SIG-M5 treated with dmso at 0.1 percent for 504 hours (cell line): Measurements from ENCODE around the gene CASZ1.

Source experiments
- DNase-seq: peaks from one replicate; lab custom pipeline; 2025; ENCODE audit not compliant: unreplicated experiment; lab: John Stamatoyannopoulos, UW

Gene CASZ1

DNA sequence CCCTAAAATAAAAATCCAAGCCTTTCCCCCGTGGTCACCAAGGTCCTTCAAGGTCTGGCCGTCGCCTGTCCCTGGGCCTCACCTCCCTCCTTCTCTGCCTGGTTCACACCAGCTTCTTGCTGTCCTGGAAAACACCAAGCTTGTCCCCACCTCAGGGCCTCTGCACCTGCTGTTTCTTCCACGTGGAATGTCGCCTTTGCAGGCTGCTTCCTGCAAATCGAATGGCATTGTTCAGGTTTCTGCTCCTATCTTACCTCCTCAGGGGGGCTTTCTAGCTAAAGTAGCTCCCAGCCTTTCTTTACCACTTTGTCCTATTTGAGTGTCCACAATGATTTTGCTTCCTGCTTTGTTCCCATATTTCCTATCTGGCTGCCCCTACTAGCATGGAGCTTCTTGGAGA, 3.3 kb upstream of the CASZ1 start:
- DNase-seq = no peak

DNA sequence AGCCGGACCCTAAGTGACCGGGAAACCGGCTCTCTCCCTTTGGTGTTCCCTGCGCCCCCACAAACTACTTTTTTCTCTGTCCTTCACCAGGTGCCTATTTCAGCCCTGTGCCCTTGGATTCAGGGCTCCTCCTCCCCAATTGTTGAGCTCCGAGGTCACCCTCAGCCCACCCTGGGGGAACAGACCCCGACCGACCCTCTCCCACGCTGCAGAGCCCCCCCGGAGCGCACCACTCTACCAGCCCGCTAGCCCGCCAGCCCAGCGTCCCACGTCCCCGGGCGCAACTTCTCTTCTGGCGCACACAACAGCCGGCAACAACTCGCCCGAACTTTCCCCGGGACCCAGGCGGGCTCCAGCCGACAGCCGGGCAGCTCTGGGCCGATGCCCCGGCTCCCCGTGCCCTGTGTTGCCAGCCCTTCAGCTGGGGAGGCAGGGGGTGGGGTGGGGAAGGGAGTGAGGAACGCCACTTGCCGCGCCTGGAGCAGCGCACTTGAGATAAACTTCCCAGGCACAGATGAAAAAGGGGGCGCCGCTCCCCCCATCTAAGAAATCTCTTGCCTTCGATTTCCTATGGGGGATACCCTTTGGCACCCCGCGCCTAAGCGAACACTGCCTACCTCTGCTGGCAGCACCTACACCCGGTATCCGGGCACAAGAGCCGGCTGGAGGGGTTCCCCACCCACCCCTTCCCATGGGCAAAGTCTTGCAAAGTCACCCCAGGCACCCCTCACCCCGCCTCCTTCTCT, 997 bp downstream of the CASZ1 start:
- no peak for DNase-seq

DNA sequence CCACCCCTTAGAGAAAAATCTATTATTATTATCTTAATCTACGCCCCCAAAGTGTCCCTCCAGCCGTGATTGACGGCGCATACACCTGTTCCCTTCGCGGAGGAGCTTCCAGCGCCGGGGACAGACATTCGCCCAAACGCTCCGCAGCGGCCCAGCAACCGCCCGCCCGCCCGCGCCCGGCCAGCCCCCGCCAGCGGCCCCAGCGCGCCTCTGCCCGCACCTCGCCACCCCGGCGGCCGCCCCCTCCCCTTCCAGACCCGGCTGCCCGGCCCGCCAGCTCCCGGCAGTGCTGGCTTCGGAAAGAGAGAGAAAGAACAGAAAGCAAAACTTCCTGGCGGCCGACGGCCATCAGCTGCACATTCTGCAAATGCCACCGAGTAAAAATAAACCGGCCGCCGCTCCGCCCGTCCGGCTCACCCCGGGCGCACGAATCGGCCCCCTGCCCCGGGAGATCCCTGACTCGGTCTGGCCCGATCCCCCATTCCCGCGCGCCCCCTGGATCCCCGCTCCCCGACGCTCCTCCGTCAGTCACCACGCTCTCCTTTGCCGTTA, 1.6 kb downstream of the CASZ1 start:
- no peak for DNase-seq

DNA sequence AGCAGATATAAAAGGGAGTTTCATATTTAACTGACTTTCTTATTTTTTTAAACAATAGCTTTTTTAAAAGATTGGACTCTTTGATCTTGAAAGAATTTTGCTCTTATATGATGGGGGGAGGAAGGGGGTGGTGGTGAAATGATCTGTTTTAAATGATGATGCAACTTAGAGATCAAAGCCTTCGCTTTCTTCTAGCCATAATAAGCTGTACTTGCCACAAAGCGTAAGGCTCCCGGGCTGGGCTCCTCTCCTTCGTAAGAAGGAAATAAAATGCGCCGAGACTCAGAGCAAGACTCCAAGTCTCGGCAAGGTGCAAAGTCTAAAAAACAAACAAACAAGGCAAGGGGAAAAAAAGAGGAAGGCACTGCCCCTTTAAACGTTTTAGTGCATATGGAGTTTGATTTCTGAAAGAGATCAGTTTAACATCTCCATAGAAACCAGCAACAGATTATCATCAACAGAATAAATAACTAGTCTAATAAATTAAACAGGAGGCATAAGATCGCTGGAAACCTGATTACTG, 3.3 kb downstream of the CASZ1 start:
- peak; percentile 27 for DNase-seq

DNA sequence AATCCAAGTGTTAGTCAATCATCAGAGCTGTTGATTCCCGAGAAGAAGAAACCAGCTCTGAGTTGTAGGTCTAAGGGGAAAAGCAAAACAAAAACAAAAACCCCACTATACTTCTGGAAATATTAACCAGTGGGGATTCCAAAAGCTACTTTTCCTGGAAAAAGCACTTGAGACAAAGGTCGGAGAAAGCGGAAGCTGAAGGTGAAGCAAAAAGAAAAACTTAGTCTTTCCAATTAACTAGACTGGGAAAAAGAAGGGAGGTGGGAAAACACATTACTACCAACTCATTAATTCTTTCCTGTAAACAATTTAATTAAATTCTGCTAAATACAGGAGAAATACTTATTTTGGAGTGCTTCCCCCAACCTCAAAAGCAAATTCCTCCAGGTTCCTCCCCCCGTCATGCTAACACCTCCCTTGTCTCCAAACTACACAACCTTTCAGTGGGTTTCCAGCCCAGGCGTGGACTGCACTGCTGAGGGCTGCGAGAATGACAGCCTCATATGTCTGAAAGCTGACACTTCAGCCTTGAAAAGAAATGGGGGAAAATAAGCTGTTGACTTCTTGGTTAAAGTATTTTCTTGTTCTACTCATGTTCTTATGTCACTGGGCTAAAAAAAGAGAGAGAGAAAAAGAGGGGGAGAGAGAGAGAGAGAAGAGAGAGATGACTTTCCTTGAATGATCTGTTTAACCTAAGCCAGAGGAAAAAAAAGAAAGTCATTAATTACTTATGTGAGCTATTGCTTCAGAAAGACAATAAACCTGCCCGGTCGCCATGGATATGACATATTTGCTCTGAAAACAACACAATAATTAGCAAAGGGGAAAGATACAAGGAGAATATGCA, 5.1 kb downstream of the CASZ1 start:
- DNase-seq = no peak

DNA sequence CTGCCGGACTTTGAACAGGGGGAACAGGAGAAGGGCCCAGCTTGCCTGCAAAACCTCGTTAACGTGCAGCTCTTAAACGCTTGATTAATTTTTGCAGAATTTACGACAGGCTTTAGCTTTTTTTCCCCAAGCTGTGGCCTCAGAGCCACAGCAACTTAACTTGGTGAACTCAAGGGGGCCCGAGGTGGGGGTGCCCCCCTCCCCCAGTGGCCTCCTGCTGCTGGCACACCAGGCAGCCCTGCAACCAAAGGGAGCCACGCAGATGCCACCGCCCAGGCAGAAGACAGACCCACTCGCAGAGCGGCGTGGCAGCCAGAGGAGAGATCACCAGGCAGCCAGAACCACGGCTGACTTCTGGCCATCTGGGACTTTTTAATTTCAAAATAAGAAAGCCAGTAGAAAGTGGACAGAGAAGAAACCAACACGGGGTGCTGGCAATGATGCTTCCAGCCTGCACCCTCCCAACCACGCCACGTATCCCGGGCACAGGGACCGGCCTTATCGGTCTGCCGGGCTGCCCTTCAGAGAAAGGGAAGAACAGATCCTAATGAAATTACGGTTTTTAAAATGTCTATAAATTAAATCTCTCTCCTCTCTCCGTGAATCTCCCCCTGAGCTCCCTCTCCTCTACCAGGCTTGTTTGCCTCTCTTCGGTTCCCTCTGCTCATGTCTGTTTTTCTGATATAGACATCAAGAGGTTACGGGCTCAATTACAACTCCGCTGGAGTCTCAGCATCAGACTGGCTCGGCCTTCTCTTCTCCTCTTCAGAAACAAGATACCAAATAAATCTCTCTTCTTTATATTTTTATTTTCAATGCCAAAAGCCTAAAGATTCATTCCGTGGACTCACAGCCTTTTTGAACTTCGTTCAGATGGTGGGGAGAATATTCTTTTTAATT, 6.4 kb downstream of the CASZ1 start:
- no peak for DNase-seq

DNA sequence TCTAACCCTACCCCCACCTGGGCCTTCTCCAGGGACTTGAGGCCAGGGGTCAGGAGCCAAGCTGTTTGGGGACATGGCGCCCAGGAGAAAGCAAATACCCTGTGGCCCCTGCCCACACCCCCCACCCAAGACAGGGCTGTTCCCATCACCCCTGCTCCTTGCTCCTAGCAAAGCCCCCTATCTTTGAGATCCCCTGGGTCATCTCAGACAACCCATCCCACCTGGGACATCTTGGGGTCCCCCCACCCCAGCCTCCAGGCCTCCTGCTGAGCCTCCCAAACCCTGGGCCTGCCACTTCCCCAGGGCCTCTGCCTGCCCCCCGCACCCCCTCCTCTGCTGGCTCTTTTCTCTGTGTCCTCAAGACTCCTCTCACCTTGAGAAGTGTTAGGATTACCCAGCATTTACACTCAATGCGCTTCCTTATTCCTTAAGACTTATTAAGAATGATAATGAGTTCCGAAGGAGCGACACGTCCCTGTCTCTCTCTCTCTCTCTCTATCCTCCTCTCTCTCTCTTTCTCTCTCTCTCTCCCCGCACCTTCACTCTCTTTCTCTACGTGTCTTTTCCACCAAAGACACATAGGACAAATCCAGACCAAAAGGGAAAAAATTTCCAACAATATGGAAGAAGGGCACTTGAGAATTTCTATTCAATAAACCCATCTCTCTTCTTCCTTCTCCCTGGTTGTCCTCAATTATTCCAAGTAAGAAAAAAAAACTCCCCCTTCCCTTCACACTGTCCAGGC, 7.2 kb downstream of the CASZ1 start:
- DNase-seq = no peak

DNA sequence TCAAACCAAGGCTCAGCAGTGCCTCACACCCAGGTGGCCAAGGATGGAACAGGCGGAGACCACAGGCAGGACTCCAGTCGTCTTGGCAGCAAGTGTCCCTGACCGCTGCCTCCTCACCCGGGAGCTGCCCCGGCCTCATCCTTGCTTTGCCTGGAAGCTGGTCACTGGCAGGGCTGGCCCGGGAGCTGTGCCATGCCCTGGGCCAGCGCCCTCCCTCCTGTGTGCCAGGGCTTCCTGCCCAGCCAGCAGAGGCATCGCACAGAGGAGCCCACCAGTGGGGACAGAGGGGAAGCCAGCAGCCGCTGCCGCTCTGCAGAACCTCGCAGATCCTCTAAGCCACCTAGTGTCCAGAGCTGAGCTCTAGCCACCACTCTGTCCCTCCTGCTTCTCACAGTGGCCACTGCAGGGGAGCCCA, 7.8 kb downstream of the CASZ1 start:
- no peak for DNase-seq

DNA sequence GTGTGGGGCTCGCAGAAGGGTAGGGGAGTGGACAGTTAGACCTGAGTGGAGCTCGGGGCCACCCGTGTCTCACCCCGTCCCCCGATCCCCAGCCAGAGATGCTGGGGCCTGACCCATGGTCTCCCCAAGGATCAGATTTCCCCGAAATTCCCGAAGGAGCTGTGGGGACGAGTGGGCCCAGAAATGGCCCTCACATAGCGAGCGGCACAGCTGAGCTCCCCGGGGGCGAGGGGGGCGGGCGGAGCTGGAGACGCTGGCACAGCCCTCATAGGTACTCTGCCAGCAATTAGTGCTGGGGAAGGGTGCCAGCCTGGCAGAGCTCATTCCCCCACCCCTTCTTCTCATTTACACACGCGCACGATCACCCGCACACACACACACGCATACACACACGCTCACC, 9.2 kb downstream of the CASZ1 start:
- DNase-seq = no peak

DNA sequence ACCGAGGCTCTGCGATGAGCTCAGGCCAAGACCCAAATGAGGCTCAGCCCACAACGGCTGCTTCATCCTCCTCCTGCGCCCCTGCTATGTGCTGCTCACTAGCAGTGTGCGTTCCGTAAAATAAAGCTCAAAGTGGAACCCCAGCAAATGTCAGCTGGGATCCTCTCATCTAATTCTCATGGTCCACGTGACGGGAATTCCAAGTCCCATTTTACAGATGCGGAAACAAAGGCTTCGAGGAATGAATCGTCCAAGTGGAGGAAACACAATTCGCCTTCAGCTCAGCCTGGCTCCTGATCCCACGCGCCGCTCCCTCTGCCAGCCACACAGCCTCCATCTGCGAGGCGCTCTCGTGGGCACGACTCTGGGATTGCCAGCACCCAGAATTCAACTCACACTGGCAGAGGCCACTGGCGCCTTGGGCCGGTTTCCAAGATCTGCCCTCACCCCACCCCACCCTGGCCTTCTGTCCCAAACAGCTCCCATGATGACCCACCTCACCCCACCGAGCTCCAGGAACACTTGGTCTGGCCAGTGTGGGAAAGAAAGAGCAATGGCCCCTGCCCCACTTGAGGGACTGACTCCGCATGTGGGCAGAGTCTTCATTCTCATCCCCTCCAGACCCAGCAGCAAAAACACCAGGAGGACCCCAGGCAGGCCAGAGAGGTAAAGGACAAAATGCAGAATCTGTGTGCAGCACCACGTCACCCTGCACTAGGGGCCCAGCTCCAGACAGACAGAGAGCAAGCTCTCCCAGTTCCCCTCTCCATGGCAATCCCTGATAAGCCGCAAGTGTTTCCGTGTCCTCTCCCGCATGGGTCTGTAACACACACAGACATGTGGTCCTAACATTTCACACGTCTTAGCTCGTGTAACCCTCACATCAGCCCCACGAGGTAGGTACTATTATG, 10.5 kb downstream of the CASZ1 start:
- no peak for DNase-seq

DNA sequence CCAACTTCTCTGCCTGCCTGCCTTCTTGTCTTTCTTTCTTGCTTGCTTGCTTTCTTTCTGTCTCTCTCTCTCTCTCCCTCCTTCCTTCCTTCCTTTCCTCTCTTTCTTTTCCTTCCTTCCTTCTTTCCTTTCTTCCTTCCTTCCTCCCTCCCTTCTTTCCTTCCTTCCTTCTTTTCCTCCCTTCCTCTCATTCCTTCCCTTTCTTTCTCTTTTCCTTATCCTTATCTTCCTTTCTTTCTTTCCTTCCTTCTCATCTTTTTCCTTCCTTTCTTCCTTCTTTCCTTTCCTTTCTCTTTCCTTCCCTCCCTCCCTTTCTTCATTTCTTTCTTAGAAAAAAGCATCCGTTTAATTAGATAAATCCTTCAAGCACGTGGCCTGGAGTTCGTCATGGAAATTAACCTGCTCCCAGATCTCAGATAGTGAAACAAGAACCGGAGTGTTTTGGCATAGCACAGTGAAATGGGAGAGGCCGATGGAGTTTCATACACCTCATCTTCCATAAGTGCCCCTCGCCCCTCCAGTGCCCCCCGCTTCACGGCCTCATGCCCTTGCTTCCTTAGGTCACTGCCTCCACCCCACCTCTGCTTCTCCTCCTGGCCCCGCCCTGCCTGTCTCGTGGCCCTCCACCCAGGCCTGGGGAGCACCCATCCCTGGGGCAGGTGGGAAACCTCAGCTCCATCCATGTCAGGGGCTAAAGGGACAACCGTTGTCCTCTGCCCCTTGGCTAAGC, 11.3 kb downstream of the CASZ1 start:
- DNase-seq = no peak

DNA sequence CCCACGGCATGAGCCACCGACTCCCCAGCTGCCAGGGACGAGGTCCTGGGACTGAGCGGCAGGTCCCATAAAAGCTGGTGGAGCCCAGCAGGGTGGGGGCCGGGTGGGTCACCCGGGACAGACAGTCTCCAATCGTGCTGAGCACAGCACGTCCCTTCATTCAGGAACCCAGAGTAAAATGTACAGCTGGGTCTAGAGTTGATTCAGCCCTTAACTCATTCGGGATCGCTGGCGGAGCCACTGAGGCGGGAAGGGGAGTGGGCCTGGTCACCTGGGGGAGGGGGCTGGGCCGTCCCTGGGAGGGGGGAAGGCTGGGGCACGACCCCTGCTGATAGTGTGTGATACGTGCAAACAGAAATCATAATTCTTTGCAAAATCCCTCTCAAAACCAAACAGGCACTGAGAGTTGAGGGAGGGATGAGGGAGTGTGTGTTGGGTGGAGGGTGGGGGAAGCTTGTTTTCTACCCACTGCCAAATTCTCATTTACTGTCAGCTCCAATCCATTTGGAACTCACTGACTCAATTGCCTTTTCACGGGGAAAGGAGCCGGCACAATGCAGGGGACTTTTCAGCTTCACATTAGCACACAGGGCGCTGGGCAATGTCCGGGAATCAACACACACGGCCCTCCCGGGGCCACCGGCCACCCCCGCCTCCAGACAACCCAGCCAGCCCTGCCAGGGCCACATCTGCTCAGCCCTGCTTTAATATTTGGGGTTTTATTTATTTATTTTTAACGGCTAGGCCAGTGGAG, 13.8 kb downstream of the CASZ1 start:
- no peak for DNase-seq

DNA sequence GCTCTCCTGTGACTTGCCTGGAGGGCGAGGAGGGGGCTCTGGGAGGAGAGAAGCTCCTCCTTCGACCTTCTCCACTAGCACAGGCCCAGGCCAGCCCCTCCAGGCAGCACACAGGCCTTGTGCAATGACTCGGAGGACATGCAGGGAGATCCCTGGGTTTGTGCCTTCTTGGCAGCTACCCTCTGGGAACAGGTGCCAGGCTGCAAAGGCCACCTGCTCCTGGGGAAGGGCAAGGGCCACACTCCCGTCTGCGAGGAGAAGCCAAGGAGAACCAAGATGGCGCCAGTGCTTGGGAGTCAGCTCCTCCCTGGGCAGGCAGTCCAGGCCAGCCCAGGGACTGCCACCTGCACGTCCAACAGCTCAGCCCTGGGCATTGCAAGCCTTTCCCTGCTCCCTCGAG, 15.3 kb downstream of the CASZ1 start:
- no peak for DNase-seq

DNA sequence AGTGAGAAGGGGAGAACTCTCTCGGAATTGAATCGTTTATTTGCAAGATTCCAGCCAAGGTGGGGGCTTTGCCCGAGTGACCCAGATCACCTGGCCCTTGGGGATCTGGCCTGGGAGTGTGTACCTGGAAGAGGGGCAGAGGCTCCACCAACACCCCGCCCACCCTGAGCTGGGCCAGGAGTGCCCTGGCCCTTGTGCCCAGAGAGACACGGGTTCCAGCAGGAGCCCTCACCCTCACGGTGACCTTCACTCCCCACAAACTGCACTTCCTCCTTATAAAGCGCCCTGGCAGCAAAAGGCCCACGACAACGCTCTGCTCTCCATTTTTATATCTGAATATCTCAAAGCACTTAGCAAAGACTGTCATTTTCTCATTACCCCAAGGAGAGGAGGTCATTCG, 16.6 kb downstream of the CASZ1 start:
- DNase-seq = no peak

DNA sequence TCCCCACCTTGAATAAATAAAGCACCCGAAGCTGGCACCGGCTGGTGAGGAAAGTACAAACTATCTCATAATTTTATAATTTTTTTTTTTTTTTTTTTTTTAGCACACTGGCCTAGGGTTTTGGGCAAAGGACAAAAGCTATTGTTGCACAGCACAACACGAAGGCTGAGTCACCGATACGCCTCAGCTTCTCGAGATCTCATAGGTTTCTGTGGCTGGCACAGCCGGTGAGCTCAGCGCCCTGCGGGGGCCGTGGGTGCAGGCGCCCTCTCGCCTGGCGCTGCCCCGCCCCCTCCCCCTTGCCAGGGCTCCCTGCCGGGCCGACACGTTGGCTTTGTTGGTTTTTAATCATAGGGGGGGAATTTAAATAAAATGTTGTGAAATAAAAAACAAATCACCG, 17.2 kb downstream of the CASZ1 start:
- DNase-seq = no peak

DNA sequence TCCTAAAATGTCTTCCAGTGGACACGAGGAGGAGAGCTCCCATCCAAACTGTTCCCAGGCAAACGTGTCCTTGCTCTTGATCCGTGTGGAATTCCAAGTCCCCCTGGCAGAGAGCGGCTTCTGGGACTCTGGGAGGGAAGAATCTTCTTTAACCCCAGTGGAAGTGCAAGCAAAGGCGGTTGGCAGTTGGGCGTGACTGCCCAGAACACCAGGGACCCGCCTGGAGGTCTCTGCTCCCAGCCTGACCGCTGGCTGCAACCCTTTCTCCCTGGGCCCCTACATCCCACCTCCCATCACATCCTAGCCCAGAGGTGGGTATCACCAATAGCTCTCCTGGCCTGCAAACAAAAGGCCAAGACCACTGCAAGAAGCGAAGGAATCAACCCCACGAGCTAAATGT, 17.8 kb downstream of the CASZ1 start:
- DNase-seq = no peak

DNA sequence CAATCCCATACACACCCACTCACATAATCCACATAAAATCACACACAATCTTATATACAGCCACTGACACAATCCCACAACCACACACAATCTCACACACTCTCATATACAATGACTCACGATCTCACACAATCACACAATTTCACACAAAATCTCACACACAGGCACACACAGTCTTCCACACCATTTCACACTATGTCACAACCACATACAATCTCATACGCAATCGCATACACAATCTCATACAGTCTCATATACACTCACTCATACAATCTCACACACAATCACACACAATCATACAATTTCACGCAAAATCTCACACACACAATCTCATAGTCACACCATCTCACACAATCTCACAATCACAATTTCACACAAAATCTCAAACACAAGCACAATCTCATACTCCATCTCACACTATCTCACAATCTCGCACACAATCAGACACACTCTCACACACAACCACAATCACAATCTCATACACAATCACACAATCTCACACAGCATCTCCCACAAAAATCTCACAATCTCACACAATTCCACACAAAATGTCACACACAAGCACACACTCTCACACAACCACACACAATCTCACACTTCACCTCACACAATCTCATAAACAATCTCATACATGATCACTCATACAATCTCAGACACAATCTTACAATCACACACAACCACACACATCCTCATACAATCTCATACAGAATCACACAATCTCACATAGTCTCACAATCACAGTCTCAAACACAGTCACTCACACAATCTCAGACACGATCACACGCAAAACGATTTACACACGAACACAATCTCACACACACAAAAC, 18.5 kb downstream of the CASZ1 start:
- DNase-seq = no peak
